ENCODE measurements around the gene FNDC8. TPM values are rescaled to one million over a fixed set of nuclear protein-coding genes. Genes with fewer than 3 reads are reported as not detected.

FNDC8 gene
- polyA plus RNA-seq (2011; rRNA removed), result 0.09 TPM in 1 of 2 replicates, not detected in the other
- polyA minus RNA-seq (2011; rRNA and poly(A)+ RNA removed), result not detected in 2 replicates

DNA sequence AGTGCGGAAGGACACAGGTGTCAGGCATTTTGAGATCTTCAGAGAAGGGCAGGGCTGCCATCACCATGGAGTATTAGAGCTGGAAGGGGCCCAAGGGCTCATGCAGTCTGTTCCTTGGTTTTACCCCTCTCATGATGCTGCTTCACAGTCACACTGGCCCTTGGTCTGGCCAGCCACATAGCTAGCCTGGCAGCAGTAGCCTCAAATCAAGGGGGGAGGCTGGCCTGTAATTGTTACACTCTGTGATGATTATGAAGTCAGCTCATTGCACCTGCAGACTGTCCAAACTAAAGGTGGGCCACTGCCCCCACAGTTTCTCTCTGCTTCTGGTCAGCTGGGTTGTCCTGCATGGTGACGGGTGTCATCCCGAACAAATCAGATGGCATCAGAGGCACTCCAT, at the start of gene FNDC8:
TSS of gene FNDC8 (plus strand) at position 301 of the 400 bp plus-strand sequence. CDS start at position 380, 79 bp downstream.
- Histone ChIP-seq H3K27ac (ENCODE audit: low read depth, low read length) (no peak within 1 kb of the TSS), H3K27me3 (ENCODE audit: control insufficient read depth, insufficient read depth, low read length) (no peaks in the 10 kb centered on the region), H3K4me3 (ENCODE audit: low read depth, low read length) (no peak within 1 kb of the TSS), H3K9me3 (ENCODE audit: control insufficient read depth, insufficient read depth, low read length) (peaks cover 3% of the 10 kb centered on the region; the same call in 1 of the 2 replicates)
- CTCF ChIA-PET, result interaction anchor here (0.6 to 3.7 kb wide), 7 partner anchors 8 to 926 kb away, joined by 3 to 41 read pairs (median 5); no protein-coding TSS in a partner anchor
- POLR2A ChIA-PET, result no interaction called here
- TF ChIP-seq, protein P1, sequence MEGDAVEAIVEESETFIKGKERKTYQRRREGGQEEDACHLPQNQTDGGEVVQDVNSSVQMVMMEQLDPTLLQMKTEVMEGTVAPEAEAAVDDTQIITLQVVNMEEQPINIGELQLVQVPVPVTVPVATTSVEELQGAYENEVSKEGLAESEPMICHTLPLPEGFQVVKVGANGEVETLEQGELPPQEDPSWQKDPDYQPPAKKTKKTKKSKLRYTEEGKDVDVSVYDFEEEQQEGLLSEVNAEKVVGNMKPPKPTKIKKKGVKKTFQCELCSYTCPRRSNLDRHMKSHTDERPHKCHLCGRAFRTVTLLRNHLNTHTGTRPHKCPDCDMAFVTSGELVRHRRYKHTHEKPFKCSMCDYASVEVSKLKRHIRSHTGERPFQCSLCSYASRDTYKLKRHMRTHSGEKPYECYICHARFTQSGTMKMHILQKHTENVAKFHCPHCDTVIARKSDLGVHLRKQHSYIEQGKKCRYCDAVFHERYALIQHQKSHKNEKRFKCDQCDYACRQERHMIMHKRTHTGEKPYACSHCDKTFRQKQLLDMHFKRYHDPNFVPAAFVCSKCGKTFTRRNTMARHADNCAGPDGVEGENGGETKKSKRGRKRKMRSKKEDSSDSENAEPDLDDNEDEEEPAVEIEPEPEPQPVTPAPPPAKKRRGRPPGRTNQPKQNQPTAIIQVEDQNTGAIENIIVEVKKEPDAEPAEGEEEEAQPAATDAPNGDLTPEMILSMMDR (IDR thresholded peaks at IDR 0.05; ENCODE audit: low read depth, low read length), result no peak
- no peak for DNase-seq (ENCODE audit: low read depth, low spot score)

DNA sequence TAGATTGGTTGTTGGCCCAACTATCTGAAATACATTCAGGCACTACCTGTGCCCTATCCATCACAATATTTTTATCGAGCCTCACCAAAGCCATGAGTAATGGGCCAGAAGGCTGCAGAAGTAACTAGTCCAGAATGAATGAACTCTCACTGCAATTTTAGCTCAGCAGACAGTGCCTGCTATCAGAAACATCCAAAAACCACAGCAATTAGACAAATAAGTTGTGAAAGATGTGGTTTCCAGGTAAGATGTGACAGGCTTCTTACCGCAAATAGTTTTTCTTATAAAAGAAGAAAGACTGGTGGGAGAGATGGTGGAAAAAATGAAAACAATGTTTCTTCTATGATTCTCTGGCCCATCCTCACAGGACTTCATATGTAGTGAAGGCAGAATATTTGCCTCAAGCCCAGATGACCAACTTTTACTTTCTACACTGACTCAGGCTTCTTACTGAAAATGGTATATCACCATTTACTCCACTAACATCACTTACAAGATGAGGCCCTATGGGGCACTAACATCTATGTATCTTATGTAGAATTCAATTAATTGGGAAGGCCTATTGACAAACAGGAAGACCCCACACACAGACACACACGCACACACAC, 48.1 kb upstream of the FNDC8 start:
- CTCF ChIA-PET, result interaction anchor here (1.9 kb wide), 1 partner anchor 16 kb away, joined by 5 read pairs; no protein-coding TSS in a partner anchor
- no peaks in the 10 kb centered on the region for H3K9me3 ChIP-seq (ENCODE audit: control insufficient read depth, insufficient read depth, low read length)

DNA sequence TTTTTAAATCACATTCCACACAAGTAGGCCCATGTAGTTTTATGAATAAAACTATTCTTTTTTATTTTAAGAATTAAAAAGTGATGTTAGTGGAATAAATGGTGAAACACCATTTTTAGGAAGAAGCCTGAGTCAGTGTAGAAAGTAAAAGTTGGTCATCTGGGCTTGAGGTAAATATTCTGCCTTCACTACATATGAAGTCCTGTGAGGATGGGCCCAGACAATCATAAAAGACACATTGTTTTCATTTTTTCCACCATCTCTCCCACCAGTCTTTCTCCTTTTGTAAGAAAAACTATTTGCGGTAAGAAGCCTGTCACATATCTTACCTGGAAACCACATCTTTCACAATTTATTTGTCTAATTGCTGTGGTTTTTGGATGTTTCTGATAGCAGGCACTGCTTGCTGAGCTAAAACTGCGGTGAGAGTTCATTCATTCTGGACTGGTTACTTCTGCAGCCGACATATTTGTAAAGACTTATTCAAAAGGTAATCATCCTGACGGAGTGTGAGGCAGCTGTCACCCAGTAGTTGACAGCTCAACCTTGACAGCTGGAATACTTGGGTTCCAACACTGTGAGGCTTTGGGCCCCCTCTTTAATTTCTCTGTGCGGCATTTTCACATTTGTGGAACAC, 47.3 kb upstream of the FNDC8 start:
- CTCF ChIA-PET, result interaction anchor here (1.3 to 1.9 kb wide), 3 partner anchors 15 to 52 kb away, joined by 3 to 7 read pairs (median 5); no protein-coding TSS in a partner anchor

More for the DNA sequence above, 48.1 kb upstream of the FNDC8 start:
- no peak for DNase-seq (ENCODE audit: low read depth, low spot score)
- TF ChIP-seq, protein P1 (IDR thresholded peaks at IDR 0.05; ENCODE audit: low read depth, low read length), result no peak
- no peak overlapping the region for H3K4me3 ChIP-seq (ENCODE audit: low read depth, low read length)
- POLR2A ChIA-PET, result no interaction called here
- H3K27me3 ChIP-seq (ENCODE audit: control insufficient read depth, insufficient read depth, low read length), result no peaks in the 10 kb centered on the region
- no peak overlapping the region for H3K27ac ChIP-seq (ENCODE audit: low read depth, low read length)

DNA sequence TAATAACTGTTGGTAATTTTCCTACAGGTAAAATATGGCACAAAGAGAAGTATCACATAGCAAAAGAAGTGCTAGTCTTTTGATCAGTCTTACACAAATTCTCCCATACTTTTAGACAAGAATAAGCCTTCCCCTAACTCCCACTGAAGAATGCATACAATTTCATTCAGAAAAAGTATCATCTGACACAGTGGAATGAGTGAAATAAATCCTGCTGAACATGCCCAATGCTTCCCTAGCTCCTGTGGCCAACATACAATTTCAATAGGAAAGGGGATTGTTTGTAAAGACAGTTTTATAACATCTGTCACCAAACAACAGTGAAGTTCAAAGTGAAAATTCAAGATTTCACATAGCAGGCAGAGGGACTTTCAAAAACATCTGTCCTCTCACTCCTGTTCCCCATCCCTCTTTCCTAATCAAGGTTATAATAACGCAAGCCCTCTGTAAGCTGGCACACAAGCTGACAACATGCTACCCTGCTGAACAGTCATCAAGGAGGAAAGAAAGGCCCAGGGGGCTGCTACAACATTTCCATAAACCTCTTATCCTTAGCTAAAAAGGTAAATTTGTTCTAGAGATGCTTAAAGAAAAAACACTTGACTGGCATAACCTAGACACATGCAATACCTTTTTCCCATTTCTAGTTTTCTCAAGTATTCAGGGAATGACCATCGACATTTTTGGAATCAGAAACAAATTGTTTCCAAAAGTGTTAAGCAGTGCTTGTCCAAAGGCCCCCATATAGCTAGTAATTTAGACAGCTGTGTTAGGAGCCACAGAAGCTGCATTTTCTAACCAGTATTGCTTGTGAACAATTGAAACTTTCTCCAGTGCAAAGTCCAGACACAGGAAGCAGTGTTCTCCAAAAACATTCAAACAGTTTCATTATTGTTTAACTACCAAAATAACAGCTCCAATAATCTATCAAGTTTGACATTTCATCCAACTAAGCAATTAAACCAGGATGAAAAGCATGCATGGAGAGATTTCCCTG, 46.4 kb upstream of the FNDC8 start:
- H3K27me3 ChIP-seq (ENCODE audit: control insufficient read depth, insufficient read depth, low read length), result no peaks in the 10 kb centered on the region
- CTCF ChIA-PET, result interaction anchor here (0.8 to 1.4 kb wide), 5 partner anchors 11 to 53 kb away, joined by 3 to 7 read pairs (median 3); no protein-coding TSS in a partner anchor
- TF ChIP-seq, protein P1 (IDR thresholded peaks at IDR 0.05; ENCODE audit: low read depth, low read length), result no peak
- H3K4me3 ChIP-seq (ENCODE audit: low read depth, low read length), result no peak overlapping the region
- POLR2A ChIA-PET, result no interaction called here
- H3K9me3 ChIP-seq (ENCODE audit: control insufficient read depth, insufficient read depth, low read length), result no peaks in the 10 kb centered on the region
- H3K27ac ChIP-seq (ENCODE audit: low read depth, low read length), result no peak overlapping the region
- no peak for DNase-seq (ENCODE audit: low read depth, low spot score)

More for the DNA sequence above, 47.3 kb upstream of the FNDC8 start:
- Histone ChIP-seq H3K9me3 (ENCODE audit: control insufficient read depth, insufficient read depth, low read length) (no peaks in the 10 kb centered on the region), H3K4me3 (ENCODE audit: low read depth, low read length) (no peak overlapping the region), H3K27ac (ENCODE audit: low read depth, low read length) (no peak overlapping the region), H3K27me3 (ENCODE audit: control insufficient read depth, insufficient read depth, low read length) (no peaks in the 10 kb centered on the region)
- DNase-seq (ENCODE audit: low read depth, low spot score), result no peak
- TF ChIP-seq, protein P1 (IDR thresholded peaks at IDR 0.05; ENCODE audit: low read depth, low read length), result no peak
- POLR2A ChIA-PET, result no interaction called here

Data from AG04450 (cell line).